Fibroblast of lung (primary cell): ENCODE data around the gene GRIK1. TPM values are rescaled to one million over a fixed set of nuclear protein-coding genes. Genes with fewer than 3 reads are reported as not detected.

ENCODE experiments used
- DNase-seq, 2 donors: peaks; one replicate each; pipeline versions ENCODE4 v3.0.0 to v3.0.0-alpha.2; 2010; ENCODE audit warnings: low read depth in 2 of 2
- H2AFZ ChIP-seq: 2 replicates; pipeline ENCODE4 v1.5.1; 2012; ENCODE audit warnings: low read length, control low read depth, inconsistent platforms
- H3K27ac ChIP-seq: 2 replicates; pipeline ENCODE4 v1.5.1; 2011; ENCODE audit warnings: low read length, control low read depth; ENCODE audit not compliant: insufficient read depth
- H3K27me3 ChIP-seq: 2 replicates; pipeline ENCODE4 v1.5.1; 2011; ENCODE audit warnings: mild to moderate bottlenecking, low read length; ENCODE audit not compliant: control insufficient read depth, insufficient read depth
- H3K36me3 ChIP-seq: 2 replicates; pipeline ENCODE4 v1.5.1; 2011; ENCODE audit warnings: low read length; ENCODE audit not compliant: control insufficient read depth, insufficient read depth
- H3K4me1 ChIP-seq: 2 replicates; pipeline ENCODE4 v1.5.1; 2011; ENCODE audit warnings: low read length; ENCODE audit not compliant: control insufficient read depth, insufficient read depth; ENCODE audit errors: extremely low read depth
- H3K4me2 ChIP-seq: 2 replicates; pipeline ENCODE4 v1.5.1; 2011; ENCODE audit warnings: low read length, control low read depth; ENCODE audit not compliant: insufficient read depth; ENCODE audit errors: extremely low read depth
- H3K4me3 ChIP-seq, 4 experiments: fragments of 200-600 bp in 1 of 4; sonication (generic) in 1 of 4; replicated peaks in 1 of 4; 2 replicates each; pipeline ENCODE4 v1.5.1; 2011 to 2016; ENCODE audit warnings: low read length in 4 of 4, low read depth in 3 of 4, mild to moderate bottlenecking in 3 of 4, control low read depth in 2 of 4, inconsistent platforms in 1 of 4, mixed read lengths in 1 of 4; ENCODE audit not compliant: insufficient read depth in 1 of 4; ENCODE audit errors: control extremely low read depth in 1 of 4
- H3K79me2 ChIP-seq: 2 replicates; pipeline ENCODE4 v1.5.1; 2012; ENCODE audit warnings: mild to moderate bottlenecking, low read length, inconsistent platforms; ENCODE audit not compliant: control insufficient read depth, insufficient read depth
- H3K9ac ChIP-seq: 2 replicates; pipeline ENCODE4 v1.5.1; 2011; ENCODE audit warnings: mild to moderate bottlenecking, low read length, control low read depth; ENCODE audit not compliant: insufficient read depth
- H3K9me3 ChIP-seq: 2 replicates; pipeline ENCODE4 v1.5.1; 2012; ENCODE audit warnings: low read depth, low read length; ENCODE audit not compliant: control insufficient read depth, insufficient read depth
- H4K20me1 ChIP-seq: 2 replicates; pipeline ENCODE4 v1.5.1; 2011; ENCODE audit warnings: low read length; ENCODE audit not compliant: control insufficient read depth, insufficient read depth; ENCODE audit errors: extremely low read depth
- EZH2 ChIP-seq: IDR thresholded peaks from 2 replicates; pipeline ENCODE4 v1.5.1; 2012; ENCODE audit warnings: low read length, control low read depth, mild to moderate bottlenecking; ENCODE audit errors: missing control alignments
- polyA plus RNA-seq, 2 donors: library from polyadenylated mRNA; depleted of rRNA in 1 of 2; stranded (reverse) in 1 of 2; unstranded in 1 of 2; fragments of >200 nt; gene quantifications; 2 replicates each; pipeline ENCODE4 v1.2.1, GENCODE V29; 2011 to 2012; ENCODE audit warnings: missing spikeins in 1 of 2
- total RNA-seq: library from RNA; depleted of rRNA; stranded (reverse); fragments of >200 nt; gene quantifications from 2 replicates; pipeline ENCODE4 v1.2.1, GENCODE V29; 2014
- TF ChIP-seq, protein P1 (sequence below), 2 donors: IDR thresholded peaks in 1 of 2; conservative IDR thresholded peaks in 1 of 2; 1 replicate in 1 of 2; 2 replicates in 1 of 2; pipeline ENCODE4 v1.5.1; 2011 to 2012; ENCODE audit warnings: low read length in 2 of 2, control low read depth in 1 of 2, inconsistent platforms in 1 of 2, low read depth in 1 of 2, mild to moderate bottlenecking in 1 of 2

Gene GRIK1
- total and polyA plus RNA-seq, 2 donors (not counting 1 experiment from before 2014, with no cell fraction given): not detected

DNA sequence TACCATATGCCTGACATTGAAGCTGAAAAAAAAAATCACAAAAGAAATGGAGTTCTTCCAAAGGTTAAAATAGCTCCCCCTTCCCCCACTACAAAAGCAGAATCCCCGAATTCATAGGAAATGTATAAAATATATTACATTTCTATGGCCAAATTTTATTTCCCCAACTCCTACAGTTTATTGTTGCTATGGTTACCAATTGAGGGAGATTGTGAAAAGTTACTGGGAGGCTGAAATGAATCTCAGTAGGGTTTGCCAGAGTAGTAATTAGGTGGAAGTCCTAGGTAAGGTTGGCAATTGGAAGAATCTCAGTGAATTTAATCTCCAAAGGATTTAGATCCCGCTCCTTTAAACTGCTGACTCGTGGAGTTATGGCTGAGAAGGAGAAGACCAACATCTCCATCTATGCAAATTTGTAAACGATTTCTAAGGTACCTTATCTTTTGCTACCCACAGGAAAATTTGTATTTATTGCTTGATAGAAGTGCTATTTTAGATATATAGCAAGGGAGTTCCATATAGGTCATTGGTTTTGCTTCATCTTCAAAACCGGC is 359.0 kb downstream of the GRIK1 start:
- Histone ChIP-seq H2AFZ (no peak overlapping the region), H3K9ac (no peak overlapping the region), H3K4me2 (no peak overlapping the region), H3K27me3 (no peaks in the 10 kb centered on the region), H3K4me3 (no peak overlapping the region), H3K9me3 (no peaks in the 10 kb centered on the region), H3K4me1 (no peaks in the 10 kb centered on the region), H3K36me3 (no peaks in the 10 kb centered on the region), H3K79me2 (no peaks in the 10 kb centered on the region), H4K20me1 (no peaks in the 10 kb centered on the region), H3K27ac (no peak overlapping the region)
- no peak for DNase-seq
- TF ChIP-seq EZH2: no peak
- TF ChIP-seq, protein P1, sequence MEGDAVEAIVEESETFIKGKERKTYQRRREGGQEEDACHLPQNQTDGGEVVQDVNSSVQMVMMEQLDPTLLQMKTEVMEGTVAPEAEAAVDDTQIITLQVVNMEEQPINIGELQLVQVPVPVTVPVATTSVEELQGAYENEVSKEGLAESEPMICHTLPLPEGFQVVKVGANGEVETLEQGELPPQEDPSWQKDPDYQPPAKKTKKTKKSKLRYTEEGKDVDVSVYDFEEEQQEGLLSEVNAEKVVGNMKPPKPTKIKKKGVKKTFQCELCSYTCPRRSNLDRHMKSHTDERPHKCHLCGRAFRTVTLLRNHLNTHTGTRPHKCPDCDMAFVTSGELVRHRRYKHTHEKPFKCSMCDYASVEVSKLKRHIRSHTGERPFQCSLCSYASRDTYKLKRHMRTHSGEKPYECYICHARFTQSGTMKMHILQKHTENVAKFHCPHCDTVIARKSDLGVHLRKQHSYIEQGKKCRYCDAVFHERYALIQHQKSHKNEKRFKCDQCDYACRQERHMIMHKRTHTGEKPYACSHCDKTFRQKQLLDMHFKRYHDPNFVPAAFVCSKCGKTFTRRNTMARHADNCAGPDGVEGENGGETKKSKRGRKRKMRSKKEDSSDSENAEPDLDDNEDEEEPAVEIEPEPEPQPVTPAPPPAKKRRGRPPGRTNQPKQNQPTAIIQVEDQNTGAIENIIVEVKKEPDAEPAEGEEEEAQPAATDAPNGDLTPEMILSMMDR (conservative IDR thresholded peaks at IDR 0.05 in 1 of 2, IDR thresholded peaks at IDR 0.05 in 1 of 2; ENCODE audit: low read depth in 1 of 2, low read length in 2 of 2): no peak

DNA sequence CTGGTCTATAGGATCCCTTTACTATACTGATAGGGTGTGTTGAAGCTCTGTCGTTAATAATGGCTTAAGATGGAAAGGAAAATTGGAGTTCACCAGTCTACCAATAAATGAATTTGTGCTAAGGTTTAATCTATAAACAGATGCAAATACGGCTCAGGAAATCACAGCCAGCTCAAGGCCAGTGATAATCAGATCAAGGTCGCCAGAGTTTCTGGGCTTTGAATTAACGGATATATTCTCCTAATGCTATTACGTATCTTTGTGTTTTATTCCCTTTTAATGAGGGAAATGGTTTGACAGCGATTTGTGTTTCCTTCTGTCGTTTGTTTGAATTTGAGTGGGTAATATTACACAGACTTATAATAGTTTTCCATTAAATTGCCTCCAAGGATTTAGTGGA is 361.5 kb downstream of the GRIK1 start:
- Histone ChIP-seq H3K9me3 (no peaks in the 10 kb centered on the region), H3K4me3 (no peak overlapping the region), H3K79me2 (no peaks in the 10 kb centered on the region), H3K27me3 (no peaks in the 10 kb centered on the region), H3K9ac (no peak overlapping the region), H3K4me2 (no peak overlapping the region), H2AFZ (no peak overlapping the region), H3K36me3 (no peaks in the 10 kb centered on the region), H3K27ac (no peak overlapping the region), H4K20me1 (no peaks in the 10 kb centered on the region), H3K4me1 (no peaks in the 10 kb centered on the region)
- DNase-seq: no peak
- no peak for TF ChIP-seq EZH2
- TF ChIP-seq, protein P1 (conservative IDR thresholded peaks at IDR 0.05 in 1 of 2, IDR thresholded peaks at IDR 0.05 in 1 of 2; ENCODE audit: low read depth in 1 of 2, low read length in 2 of 2): no peak

- Histone ChIP-seq H3K79me2 (no peaks in the 10 kb centered on the region), H3K4me1 (no peaks in the 10 kb centered on the region), H2AFZ (no peak overlapping the region), H3K4me3 (no peak overlapping the region), H3K27me3 (no peaks in the 10 kb centered on the region), H3K27ac (no peak overlapping the region), H3K9me3 (no peaks in the 10 kb centered on the region), H3K4me2 (no peak overlapping the region), H3K9ac (no peak overlapping the region), H4K20me1 (no peaks in the 10 kb centered on the region), H3K36me3 (no peaks in the 10 kb centered on the region)
- TF ChIP-seq EZH2: no peak
- TF ChIP-seq, protein P1 (conservative IDR thresholded peaks at IDR 0.05 in 1 of 2, IDR thresholded peaks at IDR 0.05 in 1 of 2; ENCODE audit: low read depth in 1 of 2, low read length in 2 of 2): no peak
- no peak for DNase-seq
Measured at GRCh38 chr21:29571949-29572348, 367.8 kb downstream of the GRIK1 start.
